CD4-positive, alpha-beta T cell treated with Interleukin-17A for 1 hour (primary cell): ENCODE data around the gene MGRN1.
A peak's percentile ranks its signal among the peaks of the same experiment; 100 is the strongest.

Source experiments
- DNase-seq: peaks from one replicate; pipeline ENCODE4 v3.0.0-alpha.2; 2020

Gene MGRN1

DNA sequence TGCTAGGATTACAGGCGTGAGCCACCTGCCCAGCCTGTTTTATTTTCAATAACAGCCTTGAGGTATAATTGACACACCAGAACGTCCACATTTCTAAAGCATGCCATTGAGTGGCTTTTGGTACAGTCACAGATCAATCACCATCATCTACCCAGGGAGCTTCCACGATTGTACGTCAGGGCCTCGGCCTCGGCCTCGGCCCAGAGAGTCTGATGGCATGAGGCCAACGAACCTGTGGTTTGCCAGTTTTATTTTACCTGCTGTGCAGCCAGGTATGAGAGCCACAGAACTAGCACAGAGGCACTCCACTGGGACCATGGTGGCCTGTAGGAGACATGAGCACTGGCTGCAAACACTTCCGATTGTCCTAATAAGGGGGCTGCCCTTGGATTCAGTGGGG, 18.3 kb upstream of the MGRN1 start:
- no peak for DNase-seq

DNA sequence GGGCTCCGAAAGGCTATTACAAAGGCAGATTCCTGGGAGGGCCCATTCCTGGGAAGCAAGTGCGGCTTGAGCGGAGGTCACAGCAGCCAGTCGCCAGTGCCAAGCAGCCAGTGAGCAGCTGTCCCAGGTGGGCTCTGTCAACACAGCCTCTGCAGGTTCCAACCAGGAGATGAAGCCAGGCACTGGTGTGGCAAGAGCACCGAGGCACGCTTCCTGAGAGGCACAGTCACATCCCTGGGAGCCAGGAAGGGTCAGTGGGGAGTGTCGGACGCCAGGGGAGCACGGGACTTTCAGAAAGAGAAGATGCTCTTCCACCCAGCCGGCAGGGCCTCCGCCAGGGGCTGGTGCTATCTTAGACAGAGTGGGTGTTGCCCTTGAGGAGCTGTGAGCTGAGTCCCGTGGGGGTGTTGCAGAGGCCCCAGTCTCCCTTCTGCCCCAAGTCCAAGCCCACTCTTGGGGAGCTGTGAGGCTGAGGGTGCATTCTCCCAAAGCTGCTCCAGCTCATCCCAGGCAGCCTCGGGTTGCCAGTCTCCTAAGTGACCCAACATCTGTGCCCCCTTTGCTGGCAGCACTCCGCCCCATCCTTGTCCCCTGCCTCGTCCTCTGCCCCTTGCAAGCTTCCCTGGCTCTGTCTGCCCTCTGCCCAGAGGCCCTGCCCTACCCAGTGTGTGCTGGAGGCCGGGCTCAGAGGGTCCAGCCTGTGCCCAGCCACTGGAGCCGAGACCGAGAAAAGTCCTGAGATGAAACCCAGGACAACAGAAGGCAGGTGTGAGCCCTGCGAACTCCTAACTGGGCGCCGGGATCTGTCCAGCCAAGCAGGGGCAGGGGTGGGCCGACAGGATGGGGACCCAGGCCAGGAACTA, 16.6 kb upstream of the MGRN1 start:
- no peak for DNase-seq

DNA sequence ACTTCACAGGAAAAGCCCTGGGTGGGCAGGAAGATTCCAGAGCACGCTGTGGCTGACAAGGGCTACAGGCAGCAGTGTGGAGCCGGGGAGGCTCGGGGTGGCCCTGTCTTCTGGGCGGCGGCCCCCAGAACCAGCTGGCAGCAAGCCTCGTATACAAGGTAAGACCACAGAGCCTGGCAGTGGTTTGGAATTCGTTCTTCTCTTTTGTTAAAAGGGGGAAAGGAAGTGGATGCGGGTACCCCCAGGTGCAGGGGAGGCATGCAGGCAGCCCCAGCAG, 16.0 kb upstream of the MGRN1 start:
- no peak for DNase-seq

DNA sequence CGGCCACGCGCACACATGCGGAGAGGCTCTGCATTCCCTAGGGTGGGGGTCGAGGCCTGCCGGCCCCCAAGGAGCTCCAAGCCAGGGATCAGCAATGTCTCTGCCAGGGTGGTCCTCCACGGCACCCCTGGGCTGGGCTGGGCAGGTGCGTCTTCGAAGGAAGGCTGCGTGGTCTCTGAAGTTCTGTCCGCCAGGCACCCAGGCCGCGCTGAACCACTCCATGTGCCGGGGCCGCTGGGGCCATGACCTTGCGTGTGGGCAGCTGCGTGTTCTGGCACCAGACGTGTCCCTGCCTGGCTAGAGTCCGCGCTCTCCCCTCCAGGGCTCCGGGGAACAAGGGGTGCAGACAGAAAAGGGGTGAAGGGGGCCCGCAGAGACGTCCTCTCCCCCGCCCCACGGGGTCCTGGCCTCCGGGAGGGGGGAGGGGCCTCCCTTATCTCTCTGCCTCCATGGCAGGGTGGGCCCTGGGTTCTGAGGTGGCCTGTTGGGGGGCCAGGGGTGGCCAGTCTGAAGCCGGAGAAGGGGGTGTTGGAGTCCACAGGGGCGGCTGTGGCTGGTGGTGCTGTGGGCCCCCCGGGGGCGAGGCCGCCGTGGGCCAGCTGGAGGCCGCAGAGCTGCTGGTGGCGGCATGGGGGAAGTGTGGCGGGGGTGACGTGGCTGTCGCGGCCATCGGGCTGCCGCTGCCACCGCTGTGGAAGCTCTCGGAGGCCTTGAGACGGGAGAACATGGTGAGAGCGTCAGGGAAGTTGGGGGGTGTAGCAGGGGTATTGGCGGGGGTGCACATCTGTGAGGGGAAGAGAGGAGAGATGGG, 15.2 kb upstream of the MGRN1 start:
- no peak for DNase-seq

DNA sequence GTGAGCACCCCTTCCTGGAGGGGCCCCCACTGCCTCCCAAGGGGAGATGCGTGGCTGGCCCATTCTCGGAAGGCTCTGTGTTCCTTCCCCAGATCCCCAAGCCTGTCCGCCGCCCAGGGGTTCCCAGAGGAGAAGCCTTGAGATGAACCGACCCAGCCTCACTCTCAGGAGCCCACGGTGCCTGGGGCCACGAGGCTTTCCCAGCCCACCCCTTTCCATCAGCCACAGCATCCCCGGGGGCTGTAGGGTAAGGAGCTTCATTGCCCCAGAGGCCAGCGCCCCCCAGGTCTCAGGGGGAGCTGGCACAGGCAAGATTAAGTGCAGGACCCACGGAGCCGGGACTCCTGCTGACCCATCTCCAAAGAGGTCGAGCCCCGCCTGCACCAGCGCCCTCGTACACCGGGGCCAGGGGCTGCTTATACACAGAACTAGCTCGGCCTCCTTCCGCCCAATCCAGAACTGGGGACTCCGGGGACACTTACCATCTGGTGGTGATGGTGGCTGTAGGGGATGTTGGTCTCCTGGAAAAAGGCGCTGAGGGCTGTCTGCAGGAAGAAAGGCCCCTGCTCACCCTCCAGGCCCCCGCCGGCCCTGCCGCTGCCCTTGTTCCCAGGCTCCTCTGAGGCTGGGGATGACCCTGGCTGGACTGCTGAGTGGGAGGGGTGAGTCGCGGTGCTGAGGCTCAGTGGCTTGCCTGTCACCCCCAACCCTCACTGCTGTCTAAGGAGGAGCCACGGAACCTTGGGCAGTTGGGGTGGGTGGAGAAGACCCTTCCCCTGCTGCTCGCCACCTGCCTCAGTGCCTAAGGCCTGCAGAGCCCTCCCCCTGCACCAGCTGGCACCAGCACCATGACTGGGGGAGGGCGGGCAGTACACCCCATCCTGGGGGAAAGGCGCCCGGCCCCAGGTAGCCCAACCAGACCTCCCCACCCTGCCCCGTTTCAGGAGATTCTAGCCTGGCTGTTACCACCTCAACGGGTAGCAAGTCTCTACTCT, 14.3 kb upstream of the MGRN1 start:
- DNase-seq = no peak

DNA sequence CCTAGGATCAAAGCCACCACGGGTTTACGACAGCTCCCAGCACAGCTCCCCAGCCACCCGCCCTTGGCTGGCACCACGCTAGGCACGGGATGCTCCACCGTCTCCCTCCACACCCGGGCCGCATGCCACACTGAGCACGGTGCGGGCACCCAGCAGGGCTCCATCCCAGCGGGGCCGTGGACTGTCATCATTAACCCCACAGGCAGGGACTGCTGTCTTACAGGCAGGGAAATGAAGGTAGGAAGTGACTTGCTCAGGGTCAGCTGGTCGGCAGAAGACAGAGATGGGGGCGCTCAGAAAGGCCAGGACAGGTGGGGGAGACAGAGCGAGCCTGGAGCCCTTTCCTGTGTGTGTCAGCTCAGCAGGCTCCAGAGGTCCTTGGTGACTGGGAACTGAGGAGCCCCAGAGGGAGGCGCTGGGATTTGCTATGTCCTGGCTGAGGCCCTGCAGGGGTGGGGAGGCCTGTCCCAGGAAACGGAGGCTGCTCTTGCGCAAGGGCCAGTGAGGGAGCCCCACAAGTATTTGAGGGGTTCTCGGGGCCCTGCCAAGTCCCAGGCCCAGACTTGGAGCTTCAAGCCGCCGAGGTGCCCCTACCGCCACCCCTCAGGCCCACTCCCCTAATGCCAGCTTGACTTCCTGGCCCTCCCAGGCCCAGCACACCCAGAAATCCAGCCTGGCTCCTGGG, 13.1 kb upstream of the MGRN1 start:
- DNase-seq = no peak

DNA sequence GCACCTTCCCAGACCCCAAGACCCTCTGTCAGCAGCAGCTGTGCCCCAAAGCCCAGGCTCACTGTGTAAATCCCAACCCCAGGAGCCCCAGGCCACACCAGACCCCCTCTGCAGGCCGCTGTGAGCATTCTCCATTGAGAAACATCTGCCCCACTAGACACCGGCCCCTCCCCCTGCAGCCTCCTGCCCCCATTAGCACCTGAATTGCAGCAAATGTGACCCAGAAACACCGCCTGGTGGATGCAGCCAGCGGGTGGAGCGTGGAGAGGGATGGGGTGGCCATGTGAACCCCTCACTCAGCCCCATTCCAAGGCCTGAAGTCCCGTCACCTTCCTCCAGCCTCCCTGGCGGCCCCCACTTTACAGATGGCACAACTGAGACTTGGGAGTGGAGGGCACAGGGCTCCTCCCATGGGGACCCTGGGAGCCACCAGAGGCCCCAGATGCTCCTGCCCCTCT, 12.1 kb upstream of the MGRN1 start:
- DNase-seq = no peak

DNA sequence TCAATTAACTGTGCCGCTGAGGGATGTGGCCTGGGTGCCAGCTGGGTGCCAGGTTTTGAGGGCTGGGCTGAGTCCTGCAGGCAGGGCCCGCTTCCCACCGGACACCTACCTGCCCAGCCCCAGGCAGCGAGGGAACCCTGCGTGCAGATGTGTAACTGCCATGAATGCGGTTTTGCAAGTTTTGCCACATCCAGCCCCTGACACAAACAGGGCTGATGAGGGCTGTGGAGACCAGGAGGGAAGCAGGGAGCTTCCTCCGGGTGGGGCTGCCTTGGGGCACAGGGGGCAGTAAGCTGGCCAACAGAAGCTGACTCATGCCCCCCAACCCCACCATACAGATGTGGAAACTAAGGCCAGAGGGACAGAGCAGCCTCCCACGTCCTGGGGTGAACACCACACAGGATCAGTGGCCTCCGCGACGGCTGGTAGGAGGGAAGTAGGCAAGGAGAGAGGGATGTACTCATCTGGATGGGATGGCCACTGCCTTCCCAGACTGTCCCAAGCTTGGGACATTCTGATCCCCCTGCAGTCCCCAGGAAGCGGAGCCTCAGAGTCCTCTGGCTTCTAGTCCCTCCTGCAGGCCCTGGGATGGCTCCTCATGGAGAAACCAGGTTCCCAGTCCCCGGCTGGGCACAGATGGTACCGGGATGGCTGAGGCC, 11.5 kb upstream of the MGRN1 start:
- no peak for DNase-seq

DNA sequence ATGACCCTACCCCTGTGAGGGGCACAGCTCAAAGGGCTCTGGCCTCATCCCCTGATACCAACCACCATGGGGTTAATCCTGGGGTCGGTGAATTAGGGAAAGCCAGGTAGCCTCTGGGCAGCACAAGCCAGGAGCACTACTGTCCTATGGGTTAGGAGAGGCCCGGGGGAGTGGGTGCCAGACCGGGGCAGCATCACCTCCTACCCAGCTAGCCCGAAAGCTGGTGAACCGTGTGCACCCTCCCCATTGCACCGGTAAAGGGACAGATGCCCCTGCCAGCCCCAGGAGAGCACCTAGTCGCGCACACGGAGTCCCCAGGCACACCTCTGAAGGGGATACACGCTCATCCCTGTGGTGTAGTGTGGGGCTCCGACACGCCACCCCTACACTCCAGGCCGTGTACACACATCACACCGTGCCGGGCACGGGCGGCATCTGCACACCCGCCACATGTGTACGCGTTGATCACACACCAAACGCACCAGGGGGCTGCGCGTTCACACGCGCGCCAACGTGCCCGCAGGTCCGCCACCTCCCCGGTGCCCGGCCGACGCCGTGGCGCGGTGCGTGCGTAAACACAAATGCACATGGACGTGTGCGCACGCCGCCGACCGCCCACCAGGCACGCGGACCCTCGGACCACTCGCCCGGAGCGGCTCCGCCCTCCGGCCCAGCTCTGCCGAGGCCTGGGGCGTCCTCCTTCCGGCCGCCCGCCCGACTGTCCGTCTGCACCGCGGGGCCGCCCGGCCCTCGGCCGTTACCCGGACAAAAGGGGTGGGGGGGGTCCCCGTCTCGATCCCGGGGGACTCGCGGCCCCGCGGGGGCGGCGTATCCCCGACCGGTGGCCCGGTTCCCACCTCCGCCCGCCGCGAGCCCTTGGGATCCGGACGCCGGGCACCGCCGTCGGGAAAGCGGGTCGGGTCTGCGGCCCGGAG, 10.7 kb upstream of the MGRN1 start:
- peak; percentile 19 for DNase-seq

DNA sequence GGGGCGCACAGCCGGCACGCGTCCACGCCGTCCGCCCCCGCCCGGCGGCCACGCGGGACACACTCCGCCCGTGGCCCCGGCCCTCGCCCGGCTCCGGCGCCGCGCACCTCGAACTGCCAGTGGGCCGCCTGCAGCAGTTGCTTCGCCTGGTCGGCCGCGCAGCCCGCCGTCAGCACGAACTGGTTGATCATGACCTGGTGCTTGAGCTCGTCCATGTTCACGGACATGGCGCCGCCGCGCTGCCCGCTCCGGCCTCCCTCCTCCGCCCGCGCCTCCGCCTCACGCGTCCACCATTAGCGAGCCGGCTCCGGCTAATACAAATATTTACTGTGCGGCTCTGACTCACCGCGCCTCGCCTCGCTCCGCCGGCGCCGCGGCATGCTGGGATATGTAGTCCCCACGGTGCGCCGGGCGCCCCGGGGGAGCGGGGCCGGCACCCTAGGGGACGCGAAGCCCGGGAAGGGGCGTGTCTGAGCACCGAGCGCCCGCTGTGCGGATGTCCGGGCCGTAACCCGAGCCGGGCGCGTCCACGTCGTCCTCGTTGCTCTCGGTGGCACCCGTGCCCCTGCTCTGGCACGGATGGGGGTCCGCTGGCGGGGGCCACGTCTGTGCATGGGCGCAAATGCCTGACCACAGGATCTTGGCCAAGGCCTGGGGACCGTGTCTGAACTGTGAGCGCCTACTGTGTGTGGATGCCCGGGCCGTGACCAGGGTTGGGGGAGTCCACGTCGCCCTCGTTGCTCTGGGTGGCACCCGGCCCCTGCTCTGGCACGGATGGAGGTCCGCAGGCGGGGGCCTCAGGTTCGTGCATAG, 9.8 kb upstream of the MGRN1 start, which contains the start of gene UBALD1:
Gene UBALD1, minus strand, starts transcription at position 318 of the 813 bp plus-strand sequence. Its CDS starts 91 bp downstream, at position 227.
- peak; percentile 83 for DNase-seq

DNA sequence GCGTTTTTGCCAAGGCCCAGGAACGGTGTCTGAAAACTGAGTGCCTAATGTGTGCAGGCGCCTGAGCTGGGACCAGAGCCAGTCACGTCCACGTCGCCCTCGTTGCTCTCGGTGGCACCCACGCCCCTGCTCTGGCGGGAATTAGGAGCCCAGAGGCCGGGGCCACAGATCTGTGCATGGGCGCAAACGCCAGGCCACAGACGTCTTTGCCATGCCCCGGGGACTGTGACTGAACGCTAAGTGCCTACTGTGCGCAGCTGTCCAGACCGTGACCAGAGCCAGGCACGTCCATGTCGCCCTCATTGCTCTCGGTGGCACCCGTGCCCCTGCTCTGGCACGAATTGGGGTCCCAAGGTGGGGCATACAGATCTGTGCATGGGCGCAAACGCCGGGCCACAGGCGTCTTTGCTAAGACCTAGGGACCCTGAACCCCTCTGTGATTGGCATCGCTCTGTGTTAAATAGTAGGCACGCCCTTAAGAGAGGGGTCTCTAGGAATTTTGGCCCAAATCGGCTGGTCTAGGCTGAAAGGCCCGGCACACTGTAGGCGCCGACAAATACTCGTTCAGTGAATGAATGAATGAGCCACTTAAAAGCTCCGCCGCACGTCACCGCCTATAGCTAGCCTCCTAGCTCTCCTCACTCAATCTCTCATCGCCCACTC, 9.1 kb upstream of the MGRN1 start:
- no peak for DNase-seq

DNA sequence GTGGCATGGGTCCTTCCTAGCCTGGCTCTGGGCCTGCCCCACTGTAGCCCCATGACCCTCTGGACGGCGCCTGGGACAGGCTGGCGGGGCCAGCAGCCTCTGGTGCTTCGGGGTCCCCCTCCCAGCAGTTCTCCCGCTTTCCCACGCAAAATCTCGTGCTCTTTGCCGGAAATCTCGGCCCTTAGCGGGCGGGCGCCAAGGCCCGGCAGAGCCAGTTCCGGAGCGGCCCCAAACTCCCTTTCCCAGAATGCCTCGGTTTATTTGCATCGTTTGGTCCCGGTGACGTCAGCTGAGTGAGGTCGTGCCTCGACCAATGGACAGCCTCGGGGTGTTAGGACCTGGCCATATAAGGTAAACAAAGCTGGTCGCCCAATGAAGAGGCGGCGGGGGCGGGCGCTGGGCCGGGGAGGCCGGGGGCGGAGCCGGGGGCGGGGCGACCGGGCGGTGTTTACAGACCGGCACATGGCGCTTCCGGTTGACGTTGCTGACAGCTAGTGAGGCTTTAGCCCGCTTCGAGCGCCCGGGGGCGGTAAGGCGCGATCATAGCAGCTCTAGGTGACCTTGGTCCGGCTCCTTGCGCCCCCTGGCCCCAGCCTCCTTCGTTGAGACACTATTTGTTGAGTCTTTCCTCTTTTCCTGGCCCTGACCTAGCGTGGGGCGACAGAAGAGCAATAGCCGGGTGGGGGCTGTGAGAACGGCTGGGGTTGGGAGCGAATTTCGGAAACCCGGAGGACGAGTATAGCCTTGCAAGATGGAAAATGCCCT, 8.4 kb upstream of the MGRN1 start:
- peak; percentile 100 for DNase-seq

DNA sequence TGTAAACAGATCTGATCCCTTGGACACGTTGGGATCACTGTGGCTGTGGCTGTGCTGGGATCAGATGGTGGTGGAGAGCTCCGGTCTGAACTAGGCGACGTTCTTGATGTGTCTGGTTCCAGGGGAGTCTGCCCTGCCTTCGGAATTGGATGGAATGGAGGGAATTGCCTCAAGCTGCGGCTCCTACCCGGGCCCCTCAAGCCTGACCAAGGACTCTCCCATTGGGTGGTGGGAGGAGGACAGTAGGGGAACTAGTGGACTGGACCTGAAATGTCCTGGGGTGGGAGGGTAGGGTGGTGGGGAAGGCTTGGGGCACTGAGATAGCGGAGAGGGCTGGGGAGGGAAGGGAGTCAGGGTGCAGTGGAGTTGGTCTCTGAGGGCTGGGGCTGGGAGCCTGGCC, 6.7 kb upstream of the MGRN1 start:
- no peak for DNase-seq

DNA sequence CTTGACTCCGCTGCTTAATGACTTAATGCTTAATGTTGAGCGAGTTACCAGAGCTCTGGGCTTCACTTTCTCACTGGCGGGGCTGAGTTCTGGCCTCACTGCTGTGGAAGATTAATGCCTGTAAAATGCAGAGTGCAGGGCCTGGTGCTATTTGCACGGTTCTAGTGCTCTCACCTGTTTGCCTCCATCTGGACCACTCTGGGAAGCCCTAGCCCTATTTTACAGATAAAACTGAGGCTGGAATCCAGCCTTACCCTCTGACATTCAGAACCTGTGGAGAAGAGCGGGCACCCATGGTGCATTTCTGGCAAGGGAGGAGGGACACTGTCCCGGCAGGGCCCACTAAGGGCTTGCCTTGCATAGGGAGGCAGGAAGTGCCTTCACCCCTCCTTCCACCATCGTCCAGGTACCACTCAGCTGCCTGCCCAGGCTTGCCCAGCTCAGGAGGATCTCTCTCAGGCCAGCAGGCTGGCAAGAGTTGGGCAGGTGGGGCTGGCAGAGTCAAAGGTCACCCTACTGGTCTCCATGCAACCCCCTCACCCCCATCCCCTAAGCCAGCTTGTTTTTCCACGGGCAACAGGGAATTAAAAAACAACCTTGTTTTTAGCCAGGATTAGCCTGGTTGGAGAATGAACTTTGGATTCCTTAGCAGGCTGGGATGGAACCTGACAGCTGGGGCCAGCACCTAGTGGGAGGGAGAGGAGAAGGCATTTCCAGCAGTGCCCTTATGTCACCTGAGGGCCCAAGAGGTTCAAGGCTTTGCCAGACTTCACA, 5.8 kb upstream of the MGRN1 start:
- no peak for DNase-seq

DNA sequence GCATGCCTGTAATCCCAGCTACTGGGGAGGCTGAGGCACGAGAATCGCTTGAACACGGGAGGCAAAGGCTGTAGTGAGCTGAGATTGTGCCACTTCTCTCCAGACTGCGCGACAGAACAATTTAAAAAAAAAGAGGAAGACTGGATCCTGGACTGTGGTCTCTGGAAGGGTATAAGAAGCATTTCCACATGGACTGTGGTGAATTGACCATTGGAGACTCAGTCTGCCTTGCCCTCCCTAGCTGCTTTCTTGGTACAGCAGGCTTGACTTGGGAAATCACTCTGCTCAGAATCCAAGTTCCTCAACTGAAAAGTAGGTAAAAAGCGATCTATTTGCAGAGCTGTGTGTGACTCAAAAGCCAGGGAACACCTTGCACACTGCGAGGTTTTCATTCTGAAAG, 1.0 kb upstream of the MGRN1 start:
- DNase-seq = no peak

DNA sequence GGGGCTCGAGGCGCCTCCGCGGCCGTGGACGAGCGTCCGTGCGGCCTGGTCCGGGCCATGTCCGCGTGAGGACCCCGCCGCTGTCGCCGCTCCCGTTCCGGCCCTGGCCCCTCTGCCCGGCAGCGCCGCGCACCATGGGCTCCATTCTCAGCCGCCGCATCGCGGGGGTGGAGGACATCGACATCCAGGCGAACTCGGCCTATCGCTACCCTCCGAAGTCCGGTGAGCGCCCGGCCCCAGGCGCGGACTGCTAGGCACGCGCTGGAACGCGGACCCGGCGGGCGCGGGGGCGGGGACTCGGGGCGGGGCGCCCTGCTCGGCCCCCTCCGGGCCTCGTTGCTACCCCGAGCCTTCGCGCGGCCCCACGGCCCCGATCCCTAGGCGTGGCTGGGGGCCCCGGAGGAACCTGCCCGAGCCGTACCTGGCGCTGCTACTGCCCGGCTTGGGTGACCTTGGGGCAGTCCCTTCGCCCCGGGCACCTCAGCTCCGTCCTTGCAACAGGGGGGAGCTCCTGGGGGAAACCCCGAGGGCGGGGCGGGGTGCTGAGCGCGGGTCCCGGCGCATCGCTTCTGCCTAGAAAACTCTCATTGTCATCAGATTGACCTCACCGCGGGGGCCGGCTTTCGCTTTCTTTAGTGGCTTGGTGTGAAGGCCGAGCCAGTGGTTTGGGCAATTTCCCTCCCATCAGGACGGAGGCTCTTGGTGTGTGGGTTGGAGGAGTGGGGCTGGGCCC, 367 bp downstream of the MGRN1 start:
- peak; percentile 83 for DNase-seq
